GM19438 (cell line): ENCODE measurements around the gene PCOLCE2.
A peak's percentile ranks its signal among the peaks of the same experiment; 100 is the strongest.

Experiments used
- ATAC-seq: cut with Tn5 transposase; IDR thresholded peaks from one replicate; pipeline ENCODE4 v1.9.1; 2021; ENCODE audit warnings: low read depth; ENCODE audit not compliant: unreplicated experiment

Gene PCOLCE2

DNA sequence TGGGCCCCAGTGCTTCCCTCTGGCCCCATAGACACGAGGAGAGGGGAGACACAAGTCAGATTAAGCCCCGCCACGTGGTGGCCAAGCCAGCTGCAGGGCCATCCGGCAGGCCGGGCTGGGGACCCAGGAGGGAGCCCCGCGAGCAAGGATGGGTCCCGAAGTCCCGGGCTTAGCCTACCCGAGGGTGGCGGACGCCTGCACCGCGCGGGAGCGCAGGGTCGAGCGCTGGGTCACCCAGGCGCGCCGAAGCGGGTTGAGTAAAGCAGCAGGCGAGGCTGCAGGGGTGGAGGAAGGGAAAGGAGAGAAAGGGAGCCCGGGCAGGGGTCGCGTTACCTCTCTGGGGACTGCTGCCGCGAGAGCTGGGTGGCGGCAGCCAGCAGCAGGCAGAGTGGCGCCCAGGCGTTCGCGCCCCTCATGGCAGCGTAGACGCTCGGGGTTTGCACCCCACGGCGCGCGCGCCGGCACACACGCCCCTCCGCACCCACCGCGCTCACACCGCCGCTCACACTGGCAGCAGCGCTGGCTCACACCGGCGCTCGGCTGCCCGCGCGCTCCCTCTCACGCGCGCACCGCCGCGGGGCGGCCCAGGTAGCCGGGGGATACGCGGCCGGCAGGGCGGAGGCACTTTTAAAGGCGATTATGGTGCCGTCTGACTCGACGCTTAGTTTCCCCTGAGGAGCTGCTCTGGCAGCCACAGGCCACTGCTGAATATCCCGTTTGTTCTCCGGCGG lies at the start of gene PCOLCE2:
Gene PCOLCE2 (minus strand): TSS at position 603 of the 731 bp plus-strand sequence. CDS start 187 bp downstream, at position 416.
- ATAC-seq = no peak

DNA sequence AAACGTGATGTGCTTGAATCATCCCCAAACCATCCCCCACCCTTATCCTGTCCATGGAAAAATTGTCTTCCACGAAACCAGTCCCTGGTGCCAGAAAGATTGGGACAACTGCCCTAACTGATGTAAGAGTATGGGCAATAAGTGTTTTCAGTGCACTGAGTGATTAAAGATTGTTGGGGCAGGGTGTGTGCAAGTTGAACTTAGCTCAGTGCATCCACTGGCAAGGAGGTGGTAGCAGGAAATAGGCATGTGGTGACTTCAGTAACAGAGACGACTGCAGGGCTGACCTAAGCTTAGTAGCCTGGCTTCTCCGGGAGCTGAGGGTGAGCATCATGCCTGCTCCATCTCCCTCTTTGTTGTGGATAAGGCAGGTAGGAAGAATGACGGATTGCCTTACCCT lies 47.1 kb upstream of the PCOLCE2 start:
- ATAC-seq = no peak

GRCh38 chr3:142934887-142935269 lies 46.0 kb upstream of the PCOLCE2 start:
- no peak for ATAC-seq

- no peak for ATAC-seq
These were observed 45.4 kb upstream of the PCOLCE2 start for GRCh38 chr3:142934128-142934886.

DNA sequence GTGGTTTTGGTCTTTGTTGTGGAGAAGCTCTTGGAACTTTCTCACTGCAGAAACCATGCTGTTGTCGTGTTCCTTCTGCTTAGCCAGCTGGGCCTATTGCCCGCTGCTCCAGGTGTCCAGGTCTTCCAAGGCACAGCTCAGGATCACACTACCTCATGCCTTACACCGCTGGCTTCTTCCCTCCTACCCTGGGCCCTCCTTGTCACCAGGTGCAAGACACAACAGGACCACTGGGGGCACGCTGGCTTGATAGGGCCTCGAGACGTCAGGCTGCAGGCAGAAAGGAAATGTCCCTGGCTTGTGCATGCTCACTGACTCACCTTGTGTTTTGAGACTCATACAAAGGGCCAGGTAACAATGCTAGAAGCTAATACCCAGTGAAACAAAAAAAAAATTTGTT lies 42.3 kb upstream of the PCOLCE2 start:
- ATAC-seq = peak; percentile 85

DNA sequence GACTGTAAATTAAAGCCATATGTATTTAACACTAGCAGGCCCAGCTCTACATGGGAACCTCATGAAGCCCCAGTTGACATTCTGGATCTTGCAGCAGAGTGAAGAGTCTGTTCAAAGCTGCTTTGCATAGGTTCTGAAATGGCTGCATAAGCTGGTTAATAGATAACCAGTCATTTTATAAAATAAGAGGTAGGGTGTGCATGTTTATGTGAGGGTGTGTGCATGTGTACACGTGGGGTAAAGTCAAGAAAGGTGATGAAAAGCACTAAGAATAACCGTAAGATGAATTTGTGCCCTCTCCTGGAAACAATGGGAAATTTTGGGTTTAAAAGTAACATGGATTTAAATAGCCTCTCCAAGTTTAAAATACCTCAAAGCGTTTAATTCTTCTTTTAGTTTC lies 41.6 kb upstream of the PCOLCE2 start:
- ATAC-seq = no peak

DNA sequence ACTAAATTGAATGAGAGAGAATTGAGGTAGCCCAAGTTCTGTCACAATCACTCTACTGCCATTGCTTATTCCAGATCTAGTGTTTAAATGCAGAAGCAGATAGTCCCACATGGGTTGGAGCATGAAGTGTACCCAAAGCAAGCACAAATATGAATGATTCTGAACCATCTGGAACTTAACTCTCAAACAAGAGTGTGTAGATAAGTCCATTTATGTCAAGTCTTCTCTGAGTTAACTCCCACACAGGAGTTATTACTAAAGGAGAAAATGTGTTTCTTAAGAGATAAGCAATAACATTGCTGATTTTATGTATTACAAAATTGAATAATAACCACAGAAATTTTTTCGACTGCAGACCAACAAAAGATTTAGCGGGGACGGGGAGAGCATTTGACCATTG lies 41.0 kb upstream of the PCOLCE2 start:
- ATAC-seq = no peak

DNA sequence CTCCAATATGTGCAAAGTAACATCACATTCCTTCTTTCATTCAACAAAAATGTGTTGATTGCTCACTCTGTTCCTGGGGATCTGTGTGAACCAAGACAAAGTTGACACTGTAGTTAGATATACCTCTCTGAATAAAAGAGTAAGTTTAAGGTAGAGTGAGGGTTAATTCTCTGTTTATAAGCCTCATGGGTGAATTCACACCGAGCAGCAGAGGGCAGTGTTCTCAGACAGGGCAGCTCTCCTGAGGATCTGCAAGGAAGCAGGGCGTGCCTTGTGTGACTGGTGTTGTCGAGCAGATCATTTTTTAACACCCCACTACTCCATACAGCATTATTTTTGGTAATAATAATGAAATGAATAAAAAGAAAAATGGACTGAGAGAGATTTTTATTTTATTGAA lies 40.2 kb upstream of the PCOLCE2 start:
- ATAC-seq = no peak

DNA sequence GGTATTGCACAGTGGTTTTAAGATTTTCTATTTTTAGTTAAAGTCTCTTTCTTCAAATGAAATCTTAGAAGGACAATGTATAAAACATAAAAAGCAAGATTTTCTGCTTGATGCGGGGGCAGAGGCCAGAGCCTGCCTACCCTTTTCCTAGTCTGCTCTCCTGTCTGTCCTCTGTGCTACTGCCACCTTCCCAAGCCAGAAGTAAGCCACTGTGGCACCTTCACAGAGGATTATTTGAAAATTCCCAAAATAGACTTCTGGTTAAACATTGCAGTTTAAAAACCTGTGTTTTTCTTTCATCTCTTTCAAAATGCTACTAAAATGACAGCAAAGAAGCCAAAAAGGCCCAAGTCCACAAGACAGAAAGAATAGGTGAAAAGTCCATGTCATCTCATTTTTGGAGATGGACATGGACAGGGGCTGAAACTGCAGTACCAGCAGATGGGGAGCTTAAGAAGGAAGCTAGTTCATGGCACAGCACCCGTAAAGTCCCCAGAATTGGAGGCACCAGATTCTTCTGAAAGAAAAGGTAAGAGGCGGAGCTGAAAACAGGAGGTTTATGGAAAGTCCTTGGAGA lies 37.6 kb upstream of the PCOLCE2 start:
- ATAC-seq = no peak

DNA sequence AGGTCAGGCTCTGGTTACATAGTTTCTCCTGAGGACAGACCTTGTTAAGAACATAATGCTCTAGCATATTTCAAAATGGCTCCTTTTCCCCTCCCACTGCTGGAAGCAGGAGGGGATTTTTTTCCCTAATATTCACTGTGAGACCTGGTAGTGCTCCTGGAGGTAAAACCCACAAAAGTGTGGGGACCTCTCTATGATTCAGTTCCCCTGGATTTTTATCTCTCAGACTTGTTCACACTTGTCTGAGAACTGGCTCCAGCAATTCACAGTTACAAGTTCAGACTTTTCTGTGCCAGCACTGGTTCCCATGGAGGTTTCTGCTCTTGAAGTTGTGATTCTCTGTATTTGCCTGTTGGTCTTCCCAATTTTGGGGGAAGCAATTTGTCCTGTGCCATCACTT lies 36.3 kb upstream of the PCOLCE2 start:
- no peak for ATAC-seq

DNA sequence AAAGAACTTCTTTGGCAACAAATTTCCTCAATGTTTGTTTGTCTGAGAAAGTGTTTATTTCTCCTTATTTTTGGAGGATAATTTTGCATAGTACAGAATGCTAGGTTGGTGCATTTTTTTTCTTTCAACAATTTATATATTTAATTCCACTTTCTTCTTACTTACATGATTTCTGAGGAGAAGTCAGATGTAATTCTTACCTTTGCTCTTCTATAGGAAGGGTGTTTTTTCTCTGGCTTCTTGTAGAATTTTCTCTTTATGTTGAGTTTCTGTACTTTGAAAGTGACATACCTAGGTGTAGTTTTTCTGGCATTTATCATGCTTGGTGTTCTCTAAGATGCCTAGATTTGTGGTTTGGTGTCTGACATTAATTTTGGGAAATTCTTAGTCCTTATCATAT lies 34.8 kb upstream of the PCOLCE2 start:
- no peak for ATAC-seq

DNA sequence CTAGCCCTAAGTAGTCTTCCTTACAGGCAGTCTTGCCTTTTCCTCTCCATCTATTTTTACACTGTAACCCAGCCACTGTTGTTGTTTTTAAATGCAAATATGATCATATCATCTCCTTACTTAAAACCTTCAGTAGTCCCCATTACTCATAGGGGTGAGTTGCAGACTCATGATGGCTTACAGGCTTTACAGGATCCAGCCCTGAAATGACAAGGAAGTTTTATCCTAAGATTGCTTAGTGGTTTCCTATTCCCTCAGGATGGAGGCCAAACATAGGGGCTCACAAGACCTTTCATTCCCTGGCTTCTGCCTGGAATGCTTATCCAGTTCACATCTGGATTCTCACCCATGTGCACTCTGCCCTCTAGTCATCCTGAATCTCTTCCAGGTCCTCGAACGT lies 27.7 kb upstream of the PCOLCE2 start:
- ATAC-seq = no peak

- ATAC-seq = no peak
These were observed 26.8 kb upstream of the PCOLCE2 start for GRCh38 chr3:142915636-142916035.

GRCh38 chr3:142914286-142914811 lies 25.5 kb upstream of the PCOLCE2 start:
- no peak for ATAC-seq

DNA sequence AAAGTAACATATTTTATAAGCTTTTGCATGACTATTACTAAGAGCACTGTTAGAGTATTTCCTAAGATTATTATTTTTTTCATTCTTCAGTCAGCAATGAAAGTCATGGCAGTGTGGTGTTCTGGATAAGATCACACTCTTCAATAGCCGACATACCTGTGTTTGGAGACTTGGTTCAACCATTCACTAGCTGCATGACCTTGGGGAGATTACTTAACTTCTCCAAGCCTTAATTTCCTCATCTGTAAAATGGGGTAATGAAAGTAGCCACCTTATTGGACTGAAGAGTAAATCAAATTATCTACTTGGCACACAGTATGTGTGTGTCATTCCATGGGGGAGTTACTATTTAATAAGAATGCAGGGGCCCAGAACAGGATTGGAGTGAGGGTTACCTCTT lies 24.5 kb upstream of the PCOLCE2 start:
- ATAC-seq = no peak

DNA sequence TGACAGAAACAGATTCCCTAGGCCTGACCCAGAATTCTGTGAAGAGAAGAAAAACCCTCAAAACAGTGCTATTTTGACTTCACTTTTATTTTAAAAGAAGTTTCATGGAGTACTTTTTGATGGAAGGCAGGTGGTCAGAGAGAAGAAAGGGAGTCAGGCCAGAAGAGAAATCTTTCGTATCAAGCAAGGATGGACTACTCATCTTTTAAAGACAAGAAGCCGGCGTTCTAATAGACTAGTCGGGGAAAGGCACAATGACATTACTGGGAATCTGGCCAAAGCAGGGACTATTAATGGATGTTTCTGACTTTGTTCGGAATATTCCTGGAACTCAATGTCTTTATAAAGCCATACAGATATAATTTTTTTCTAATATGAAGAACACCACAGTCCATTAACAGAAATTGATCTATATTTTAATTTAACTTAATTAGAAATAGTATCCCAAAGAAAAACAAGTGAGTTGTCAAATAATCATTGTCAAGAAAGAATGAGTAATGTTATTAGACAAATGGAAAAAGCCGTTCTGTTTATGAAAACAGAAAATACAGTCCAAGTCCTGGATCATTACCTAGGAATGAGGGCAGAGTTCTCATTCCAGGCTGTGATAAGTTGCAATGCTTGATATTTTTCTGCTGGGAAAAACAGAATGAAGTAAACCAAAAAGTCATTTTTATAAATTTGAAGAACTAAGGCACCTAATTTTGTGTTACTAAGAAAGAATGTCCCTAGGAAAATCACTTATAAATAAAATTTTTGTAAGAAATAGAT lies 23.7 kb upstream of the PCOLCE2 start:
- no peak for ATAC-seq

DNA sequence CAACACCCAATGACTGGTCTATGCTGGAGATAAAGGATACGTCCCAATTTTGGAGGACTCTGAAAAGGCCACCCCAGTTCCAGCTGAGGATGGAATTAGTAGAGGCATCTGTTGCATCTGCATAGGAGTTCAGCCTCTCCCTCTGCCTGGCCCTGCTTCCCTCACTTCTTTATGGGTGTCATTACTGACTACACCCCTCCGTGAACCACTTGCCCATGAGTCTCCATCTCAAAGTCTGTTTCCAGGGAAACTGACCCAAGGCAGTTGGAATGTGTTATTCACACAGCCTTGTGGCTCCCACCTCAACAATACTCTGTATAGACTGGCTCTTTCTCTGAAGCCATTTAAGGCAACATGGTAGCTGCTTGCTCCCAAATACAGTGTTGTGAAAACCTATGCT lies 21.4 kb upstream of the PCOLCE2 start:
- ATAC-seq = no peak

DNA sequence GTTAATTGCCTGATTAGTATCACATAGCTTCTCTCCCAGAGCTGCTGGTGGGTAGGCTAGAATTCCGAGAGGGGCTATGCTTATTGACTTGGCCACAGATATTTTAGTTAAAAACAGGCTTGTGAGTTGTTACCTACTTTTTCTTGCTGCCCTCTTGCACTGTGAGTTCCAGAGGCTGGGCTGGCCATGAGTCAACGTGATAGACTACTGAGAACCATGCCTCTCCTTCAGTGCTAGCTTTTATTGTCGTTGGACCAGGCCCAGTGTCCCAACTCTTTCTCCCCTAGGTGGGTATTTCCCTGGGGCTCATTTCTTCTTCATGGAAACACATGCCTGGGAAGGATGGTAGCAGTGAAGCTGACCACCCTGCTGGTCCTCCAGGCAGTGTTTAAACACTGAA lies 20.4 kb upstream of the PCOLCE2 start:
- no peak for ATAC-seq

DNA sequence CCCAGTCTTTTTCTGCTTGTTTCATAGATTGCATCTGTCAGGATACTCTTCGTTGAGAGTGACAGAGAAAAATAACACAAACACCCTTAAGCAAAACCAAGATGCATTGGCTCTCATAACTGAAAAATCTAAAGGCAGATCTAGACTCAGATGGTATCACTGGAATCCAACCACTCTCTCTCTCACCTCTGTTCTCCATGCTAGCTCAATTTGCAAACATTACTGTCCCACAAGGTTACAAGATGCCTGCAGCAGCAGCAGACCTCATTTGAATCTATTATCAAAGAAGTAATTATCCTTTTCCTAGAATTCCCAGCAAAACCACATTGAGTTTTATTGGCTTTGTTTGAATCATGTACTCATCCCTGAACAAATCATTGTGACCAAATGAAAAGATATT lies 19.1 kb upstream of the PCOLCE2 start:
- no peak for ATAC-seq

- no peak for ATAC-seq
These were observed 16.0 kb upstream of the PCOLCE2 start for GRCh38 chr3:142904639-142905436.
